GM10248 (cell line): ENCODE results near the gene IRX4.

Experiments
- CTCF ChIA-PET: fragments of 300-600 bp; sonication (Branson Sonifier 250); formaldehyde crosslinking; extraction: SDS; loops from one replicate; lab custom pipeline; 2021; ENCODE audit warnings: antibody characterized with exemption; lab: Yijun Ruan, JAX
- POLR2A ChIA-PET: fragments of 350-650 bp; sonication (Branson Sonifier 250); formaldehyde crosslinking; extraction: SDS; loops from one replicate; lab custom pipeline; 2020; ENCODE audit warnings: antibody characterized with exemption; lab: Yijun Ruan, JAX
- DNase-seq: peaks from one replicate; pipeline ENCODE4 v3.0.0; 2012; ENCODE audit errors: extremely low spot score
- TF ChIP-seq, protein P1 (sequence below): IDR thresholded peaks from 2 replicates; pipeline ENCODE4 v1.5.1; 2012; ENCODE audit warnings: mild to moderate bottlenecking, low read depth; ENCODE audit errors: extremely low read depth, missing control alignments, control extremely low read depth

IRX4 gene

DNA sequence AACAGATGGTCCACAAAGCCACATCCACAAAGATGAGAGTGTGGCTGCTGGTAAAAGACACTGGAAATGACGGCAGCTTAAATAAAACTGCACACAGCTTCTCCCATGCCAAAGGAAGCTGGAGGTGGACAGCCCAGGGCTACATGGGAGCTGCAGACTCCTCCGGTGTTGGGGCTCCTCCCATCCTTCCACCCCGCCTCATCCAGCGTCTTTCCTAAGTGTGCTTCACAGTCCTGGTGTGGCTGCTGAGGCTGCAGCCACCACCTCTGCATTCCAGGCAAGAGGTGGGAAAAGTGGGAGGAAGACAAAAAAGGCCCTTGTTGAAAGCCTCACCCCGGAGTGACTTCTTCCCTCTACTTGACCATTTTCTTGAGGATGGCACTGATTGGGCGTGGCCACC, 37.0 kb upstream of the IRX4 start:
- no peak for DNase-seq
- POLR2A ChIA-PET = no interaction called here
- CTCF ChIA-PET = no interaction called here
- TF ChIP-seq, protein P1, sequence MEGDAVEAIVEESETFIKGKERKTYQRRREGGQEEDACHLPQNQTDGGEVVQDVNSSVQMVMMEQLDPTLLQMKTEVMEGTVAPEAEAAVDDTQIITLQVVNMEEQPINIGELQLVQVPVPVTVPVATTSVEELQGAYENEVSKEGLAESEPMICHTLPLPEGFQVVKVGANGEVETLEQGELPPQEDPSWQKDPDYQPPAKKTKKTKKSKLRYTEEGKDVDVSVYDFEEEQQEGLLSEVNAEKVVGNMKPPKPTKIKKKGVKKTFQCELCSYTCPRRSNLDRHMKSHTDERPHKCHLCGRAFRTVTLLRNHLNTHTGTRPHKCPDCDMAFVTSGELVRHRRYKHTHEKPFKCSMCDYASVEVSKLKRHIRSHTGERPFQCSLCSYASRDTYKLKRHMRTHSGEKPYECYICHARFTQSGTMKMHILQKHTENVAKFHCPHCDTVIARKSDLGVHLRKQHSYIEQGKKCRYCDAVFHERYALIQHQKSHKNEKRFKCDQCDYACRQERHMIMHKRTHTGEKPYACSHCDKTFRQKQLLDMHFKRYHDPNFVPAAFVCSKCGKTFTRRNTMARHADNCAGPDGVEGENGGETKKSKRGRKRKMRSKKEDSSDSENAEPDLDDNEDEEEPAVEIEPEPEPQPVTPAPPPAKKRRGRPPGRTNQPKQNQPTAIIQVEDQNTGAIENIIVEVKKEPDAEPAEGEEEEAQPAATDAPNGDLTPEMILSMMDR = no peak

DNA sequence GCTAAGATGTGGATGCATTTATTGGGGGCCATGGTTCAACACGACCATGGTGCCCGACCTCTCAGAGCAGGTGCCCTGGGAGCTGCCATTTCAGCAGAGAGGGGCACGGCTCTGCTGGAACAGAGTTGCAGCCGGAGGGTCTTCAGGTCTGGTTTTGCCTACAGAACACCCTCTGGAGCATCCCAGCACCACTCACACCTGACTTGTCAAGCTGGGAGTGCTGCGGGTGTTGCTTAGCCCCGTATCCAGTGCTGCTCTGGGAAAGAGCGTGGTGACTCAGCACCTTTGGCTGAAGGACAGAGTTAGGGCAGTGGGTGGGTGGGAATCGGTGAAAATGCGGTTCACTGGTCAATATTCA, 36.5 kb upstream of the IRX4 start:
- ChIA-PET POLR2A (no interaction called here), CTCF (no interaction called here)
- TF ChIP-seq, protein P1 = no peak
- no peak for DNase-seq

DNA sequence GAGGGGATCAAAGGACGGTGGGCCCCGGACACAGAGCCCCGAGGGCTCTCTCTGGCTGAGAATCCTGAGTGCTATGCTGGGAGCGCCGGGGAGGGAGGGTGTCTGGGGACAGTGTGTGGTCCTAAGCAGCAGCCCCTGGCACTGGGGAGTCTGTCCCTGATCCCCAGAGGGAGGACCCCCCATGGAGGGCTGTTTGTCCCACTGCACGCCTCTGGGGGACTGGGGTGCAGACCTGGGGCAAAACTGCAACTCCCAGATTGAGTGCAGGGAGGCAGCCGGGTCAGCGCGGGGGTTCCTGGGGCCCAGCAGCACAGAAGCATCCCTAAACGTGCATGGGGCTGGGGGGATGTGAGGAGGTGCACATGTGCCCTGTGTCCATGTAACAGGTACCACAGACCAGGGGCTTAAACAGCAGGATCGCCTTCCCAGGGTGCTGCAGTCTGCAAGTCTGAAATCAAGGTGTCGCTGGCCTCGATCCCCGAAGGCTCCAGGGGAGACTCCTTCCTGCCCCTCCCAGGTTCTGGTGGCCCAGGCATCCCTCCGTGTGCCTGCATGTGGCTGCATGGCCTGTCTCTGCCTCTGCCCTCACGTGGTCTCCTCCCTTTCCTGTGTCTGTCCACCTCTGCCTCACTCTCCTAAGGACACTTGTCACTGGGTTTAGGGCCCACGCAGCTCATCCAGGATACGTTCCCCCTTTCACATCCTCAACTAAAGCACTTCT, 35.9 kb upstream of the IRX4 start:
- POLR2A ChIA-PET = no interaction called here
- CTCF ChIA-PET = no interaction called here
- no peak for DNase-seq

DNA sequence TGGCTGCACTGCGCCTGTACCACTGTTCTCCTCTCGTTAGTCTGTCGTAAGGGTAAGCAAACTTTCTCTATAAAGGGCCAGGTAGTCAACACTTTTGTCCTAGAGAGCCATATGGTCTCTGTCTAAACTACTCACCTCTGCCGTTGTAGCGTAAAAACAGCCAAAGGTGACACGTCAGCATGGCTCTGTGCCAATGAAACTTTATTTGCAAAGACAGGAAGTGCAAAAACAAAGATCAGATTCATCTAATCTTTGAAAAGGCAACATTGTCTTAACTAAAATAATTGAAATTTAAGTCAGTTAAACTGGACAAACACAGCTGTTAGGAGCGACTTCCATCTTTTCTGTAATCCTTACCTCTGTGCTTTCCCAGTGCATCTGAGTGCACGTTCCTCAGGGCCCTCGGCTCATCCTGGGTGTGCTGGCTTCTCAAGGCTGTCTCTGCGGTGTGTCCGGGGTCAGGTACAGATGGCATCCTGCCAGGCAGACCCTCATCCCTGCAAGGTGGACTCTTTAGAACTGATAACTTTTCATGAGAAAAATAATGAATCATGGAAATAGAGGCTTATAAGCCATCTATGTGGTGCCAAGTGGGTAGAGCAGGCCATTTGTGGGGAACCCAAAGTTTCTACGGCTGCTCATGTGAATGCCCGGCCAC, 35.2 kb upstream of the IRX4 start:
- TF ChIP-seq, protein P1 = no peak
- DNase-seq = no peak
- ChIA-PET POLR2A (no interaction called here), CTCF (no interaction called here)

More for the DNA sequence above, 35.9 kb upstream of the IRX4 start:
- TF ChIP-seq, protein P1 = no peak

DNA sequence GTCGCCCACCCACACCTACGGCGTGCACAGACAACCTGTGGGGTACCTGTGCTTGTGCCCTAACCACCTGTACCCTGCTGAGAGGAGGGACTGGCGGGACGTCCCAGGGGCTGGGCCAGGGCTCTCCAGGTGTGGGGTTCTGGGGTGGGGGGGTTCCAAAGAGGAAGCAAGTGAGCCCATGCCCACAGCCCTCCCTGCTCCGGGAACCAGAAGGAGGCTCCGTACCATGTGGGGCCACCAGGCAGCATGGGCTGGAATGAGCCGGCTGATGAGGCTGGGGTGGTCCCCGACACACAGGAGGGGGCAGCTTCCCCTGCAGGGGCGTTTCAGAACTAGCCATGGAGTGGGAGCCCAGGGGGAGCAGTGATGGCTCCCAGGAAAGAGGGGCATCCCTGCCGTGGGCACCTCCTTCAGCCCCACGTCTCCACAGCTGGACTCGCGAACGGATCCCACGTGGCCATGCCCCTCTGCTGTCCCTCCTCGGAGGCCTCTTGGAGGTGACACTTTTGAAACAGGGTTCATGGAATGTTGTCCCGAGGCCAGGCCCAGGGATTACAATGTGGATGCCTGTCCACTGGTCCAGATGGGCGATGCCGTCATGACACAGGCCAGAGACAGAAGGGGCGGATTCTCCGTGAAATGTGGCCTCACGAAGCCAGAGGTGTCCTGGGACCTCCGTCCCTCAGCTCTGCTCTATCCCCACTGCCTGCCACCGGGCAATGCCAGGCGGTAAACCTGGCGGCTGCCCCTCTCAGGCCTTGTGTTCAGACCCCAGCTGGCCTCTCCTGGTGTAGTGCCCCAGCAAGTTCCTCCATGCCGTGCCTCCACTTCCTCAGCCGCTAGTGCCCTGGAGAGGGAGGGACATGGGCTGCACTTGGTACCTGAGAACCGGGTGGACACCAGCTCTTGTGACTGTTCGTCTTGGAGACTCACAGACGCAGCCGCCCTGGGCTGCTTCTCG, 33.6 kb upstream of the IRX4 start:
- POLR2A ChIA-PET = no interaction called here
- TF ChIP-seq, protein P1 = no peak
- no peak for DNase-seq
- CTCF ChIA-PET = interaction anchor here (1.1 kb wide), 1 partner anchor 10 kb away, joined by 3 read pairs; no protein-coding TSS in a partner anchor

DNA sequence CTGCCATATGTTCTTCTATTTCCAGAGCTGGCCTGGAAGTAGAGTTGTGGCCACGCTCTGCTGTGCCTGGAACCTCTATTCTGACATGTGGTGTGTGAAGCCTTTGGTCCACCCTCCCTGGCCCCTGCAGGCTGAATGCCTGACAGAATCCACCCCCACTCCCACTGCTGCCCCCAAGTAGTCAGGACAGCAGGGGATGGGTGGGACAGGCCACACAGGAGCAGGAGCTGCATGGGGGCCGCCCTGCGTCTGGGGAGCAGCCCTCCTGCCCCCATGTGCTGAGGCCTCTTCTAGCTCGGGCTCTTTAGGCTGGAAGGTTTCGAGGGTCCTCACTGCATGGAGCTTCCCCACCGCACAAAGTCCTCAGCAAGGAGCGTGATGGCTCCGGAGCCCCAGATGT, 32.6 kb upstream of the IRX4 start:
- POLR2A ChIA-PET = no interaction called here
- TF ChIP-seq, protein P1 = no peak
- CTCF ChIA-PET = interaction anchor here (1.1 kb wide), 1 partner anchor 9 kb away, joined by 3 read pairs; no protein-coding TSS in a partner anchor
- DNase-seq = no peak
